Right lobe of liver (tissue), 4 donors: ENCODE data around the gene GABRA5.

Source experiments
- CTCF ChIP-seq, 4 donors: fragments of 200-600 bp in 3 of 4; fragments of 450-650 bp in 1 of 4; IDR thresholded peaks; one replicate each; pipeline versions ENCODE4 v1.5.1 to v1.8.0; 2016 to 2022; ENCODE audit warnings: antibody characterized with exemption in 4 of 4, mild to moderate bottlenecking in 2 of 4
- POLR2A ChIP-seq: fragments of 450-650 bp; IDR thresholded peaks from one replicate; pipeline ENCODE4 v1.6.1; 2017; ENCODE audit warnings: antibody characterized with exemption, mild to moderate bottlenecking
- donor health status: DM: no; HTN: no; CAD: no.
- donor health status: DM: no; HTN: no; CAD: no.
- donor health status: DM: no; HTN: yes; CAD: no.

DNA sequence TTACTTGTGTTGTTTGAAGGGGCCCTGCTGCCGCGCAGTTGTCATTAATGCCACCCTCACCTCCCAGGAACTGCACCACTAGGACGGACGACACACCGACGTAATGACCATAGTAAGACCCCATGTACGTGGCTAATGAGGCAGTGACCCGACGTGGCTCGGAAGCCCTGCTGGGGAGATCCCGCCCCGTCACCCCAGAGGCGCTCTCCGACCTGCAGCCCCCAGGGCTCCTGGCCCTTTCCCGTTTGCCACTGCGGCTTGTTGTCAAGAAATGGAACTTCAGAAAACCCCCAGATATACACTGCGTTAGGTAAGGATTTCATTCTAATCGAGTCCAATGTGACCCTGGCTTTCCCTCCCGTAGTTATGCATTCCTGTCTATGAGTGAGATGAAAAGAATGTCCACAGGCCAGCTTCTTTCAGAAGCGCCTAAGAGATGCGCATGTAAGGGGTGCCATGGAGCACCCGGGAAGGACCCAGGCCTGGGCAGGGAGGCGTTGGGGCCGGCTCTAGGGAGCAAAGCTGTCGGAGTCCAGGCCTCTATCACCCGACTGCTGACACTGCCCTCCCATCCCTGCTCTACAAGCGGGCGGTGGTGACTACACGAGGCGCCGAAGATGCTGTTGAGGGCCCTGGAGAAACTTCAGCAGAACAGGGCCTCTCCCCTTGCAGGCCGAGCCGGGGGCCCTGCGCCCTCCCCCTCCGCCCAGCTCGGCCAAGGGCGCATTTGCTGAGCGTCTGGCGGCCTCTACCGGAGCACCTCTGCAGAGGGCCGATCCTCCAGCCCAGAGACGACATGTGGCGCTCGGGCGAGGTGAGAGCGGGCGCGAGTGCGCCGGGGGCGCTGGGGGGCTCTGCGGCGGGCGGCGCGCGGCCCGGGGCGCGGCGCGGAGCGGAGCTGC lies at the start of gene GABRA5:
- peak in 2 of 4 donors; percentile 6 to 19 for TF ChIP-seq CTCF (IDR thresholded peaks at IDR 0.05)
- no peak for TF ChIP-seq POLR2A
